Measurements from ENCODE around the gene SNX11.

The SNX11 gene

GRCh38 chr17:48155889-48156611 lies 48.5 kb downstream of the SNX11 start:
- DNase-seq: no peak
- intact Hi-C loops (cut with DNase I): no loop called here

- intact Hi-C loops (cut with DNase I): no loop called here
- no peak for DNase-seq
Measured at GRCh38 chr17:48159232-48159631, 51.7 kb downstream of the SNX11 start.

DNA sequence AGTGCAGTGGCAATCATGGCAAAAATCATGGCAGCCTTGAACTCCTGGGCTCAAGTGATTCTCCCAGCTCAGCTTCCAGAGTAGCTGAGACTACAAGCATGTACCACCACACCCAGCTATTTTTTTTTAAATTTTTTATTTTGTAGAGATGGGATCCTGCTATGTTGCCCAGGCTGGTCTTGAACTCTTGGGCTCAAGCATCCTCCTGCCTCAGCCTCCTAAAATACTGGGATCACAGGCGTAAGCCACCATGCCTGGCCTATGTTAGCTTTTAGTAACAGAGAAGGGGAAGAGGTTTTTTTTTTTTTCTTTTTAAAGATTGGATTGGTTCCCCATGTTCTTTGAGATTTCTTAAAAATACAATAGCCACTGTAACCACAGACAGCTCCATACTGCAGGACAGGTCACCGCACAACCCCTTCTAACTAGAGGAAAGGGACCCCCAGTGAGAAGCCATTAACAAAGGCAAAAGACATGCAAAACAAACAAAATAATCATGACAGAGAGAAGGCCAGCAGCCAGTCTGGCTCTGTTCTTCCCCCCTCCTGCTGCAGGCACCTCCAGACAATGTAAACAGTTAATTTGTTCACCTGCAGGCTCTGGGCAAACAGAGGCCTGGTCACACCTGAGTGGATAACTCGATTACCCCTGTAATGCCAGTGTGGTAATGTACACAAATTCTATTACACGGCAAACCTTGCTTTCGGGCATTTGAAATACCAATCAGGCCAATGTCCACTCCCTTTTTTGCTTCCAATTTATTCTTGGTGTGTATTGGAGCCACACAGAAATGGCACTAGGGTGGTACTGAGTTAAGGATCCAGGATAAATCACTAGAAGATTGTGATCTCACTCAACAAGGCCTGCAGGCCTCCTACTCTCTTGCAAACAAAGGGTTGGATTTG lies 52.9 kb downstream of the SNX11 start:
- intact Hi-C loops (cut with DNase I): no loop called here

GRCh38 chr17:48161127-48161905 lies 53.8 kb downstream of the SNX11 start:
- intact Hi-C loops (cut with DNase I): no loop called here
- DNase-seq: no peak

More for the DNA sequence above, 52.9 kb downstream of the SNX11 start:
- no peak for DNase-seq

- intact Hi-C loops (cut with DNase I): no loop called here
- DNase-seq: no peak
Measured at GRCh38 chr17:48162306-48162934, 54.9 kb downstream of the SNX11 start.

- DNase-seq: no peak
- intact Hi-C loops (cut with DNase I): no loop called here
Measured at GRCh38 chr17:48162946-48163506, 55.5 kb downstream of the SNX11 start.

- DNase-seq: no peak
- intact Hi-C loops (cut with DNase I): no loop called here
Measured at GRCh38 chr17:48163809-48164208, 56.2 kb downstream of the SNX11 start.

DNA sequence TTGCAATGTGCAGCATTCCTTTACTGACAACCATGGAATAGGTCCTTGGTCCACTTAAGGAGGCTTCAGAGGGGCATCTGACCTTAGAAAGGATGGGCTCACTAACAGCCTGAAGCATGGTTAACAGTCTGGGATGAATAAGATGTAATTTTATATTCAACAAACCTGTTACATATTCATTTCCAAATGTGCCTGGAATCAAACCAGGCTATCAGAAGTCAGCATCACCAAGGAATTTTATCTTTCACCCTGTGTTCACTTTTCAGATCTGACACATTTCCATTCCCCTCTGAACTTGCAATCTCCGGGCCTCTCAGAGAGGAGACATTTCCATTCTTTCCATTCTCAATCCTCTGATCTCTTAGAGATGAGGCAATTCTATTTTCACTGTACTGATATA lies 62.4 kb downstream of the SNX11 start:
- DNase-seq: no peak
- intact Hi-C loops (cut with DNase I): no loop called here
